Vagina (tissue), 2 donors: Measurements from ENCODE around the gene COL18A1.

Source experiments
- POLR2A ChIP-seq, 2 donors: fragments of 450-650 bp; IDR thresholded peaks; one replicate each; pipeline ENCODE4 v1.6.1; 2017; ENCODE audit warnings: antibody characterized with exemption in 2 of 2, mild to moderate bottlenecking in 2 of 2, moderate library complexity in 2 of 2
- TF ChIP-seq, protein P1 (sequence below), 3 experiments: fragments of 450-650 bp in 2 of 3; fragments of 200-600 bp in 1 of 3; sonication (generic) in 1 of 3; IDR thresholded peaks; one replicate each; pipeline ENCODE4 v1.5.1; 2017 to 2019; ENCODE audit warnings: antibody characterized with exemption in 3 of 3, mild to moderate bottlenecking in 2 of 3, moderate library complexity in 2 of 3

DNA sequence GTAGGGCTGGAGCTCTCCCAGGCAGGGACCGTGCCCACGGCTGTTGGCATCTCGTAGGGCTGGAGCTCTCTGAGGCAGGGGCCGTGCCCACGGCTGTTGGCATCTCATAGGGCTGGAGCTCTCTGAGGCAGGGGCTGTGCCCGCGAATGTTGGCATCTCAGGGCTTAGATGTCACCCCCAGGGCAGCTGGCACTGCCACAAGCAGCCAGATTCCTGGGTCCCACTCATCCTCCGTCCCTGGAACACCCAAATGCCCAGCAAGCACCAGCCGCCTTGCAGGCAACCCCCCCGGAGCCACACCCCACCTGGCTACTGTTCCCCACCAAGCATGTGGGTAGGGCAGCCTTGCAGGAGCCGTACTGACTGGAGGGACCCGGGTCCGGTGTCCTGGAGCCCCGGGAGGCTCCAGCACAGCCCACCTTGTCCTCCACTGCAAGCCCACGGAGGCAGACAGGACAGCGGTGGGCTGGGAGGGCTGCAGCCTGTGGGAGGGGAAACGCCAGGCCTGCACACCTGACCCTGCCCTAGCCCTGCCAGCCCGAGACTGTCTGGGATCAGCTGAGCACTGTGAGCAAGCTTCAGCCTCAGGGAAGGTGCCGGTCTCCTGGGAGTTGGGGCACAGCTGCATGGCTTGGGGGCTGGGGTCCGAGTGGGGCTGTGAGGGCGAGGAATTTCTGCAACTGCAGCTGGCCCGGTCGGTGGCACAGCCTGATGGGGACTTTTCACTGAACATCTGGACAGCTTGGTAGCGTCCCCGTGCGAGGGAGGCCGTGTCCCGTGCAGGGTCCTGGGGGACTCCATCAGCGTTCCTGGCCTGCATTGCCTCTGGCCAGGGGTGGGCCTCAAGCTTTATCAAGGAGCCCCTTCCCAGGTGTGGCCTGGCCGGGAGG, 53.6 kb downstream of the COL18A1 start:
- TF ChIP-seq, protein P1, sequence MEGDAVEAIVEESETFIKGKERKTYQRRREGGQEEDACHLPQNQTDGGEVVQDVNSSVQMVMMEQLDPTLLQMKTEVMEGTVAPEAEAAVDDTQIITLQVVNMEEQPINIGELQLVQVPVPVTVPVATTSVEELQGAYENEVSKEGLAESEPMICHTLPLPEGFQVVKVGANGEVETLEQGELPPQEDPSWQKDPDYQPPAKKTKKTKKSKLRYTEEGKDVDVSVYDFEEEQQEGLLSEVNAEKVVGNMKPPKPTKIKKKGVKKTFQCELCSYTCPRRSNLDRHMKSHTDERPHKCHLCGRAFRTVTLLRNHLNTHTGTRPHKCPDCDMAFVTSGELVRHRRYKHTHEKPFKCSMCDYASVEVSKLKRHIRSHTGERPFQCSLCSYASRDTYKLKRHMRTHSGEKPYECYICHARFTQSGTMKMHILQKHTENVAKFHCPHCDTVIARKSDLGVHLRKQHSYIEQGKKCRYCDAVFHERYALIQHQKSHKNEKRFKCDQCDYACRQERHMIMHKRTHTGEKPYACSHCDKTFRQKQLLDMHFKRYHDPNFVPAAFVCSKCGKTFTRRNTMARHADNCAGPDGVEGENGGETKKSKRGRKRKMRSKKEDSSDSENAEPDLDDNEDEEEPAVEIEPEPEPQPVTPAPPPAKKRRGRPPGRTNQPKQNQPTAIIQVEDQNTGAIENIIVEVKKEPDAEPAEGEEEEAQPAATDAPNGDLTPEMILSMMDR (IDR thresholded peaks at IDR 0.05): no peak
- no peak for TF ChIP-seq POLR2A (IDR thresholded peaks at IDR 0.05)
